ENCODE results near the gene NRXN3.

The NRXN3 gene

GRCh38 chr14:79254069-79254775 is 1084.0 kb downstream of the NRXN3 start:
- no peak for TF ChIP-seq CTCF (IDR thresholded peaks at IDR 0.05; ENCODE audit: extremely low read depth, insufficient read depth, missing control alignments)
- in situ Hi-C loops (cut with MboI; ENCODE audit: low pct_unique_long_range_greater_than_20kb, low sequenced_read_pairs, unreplicated experiment), result no loop called here
- DNase-seq (ENCODE audit: low spot score), result no peak

- DNase-seq (ENCODE audit: low spot score), result no peak
- TF ChIP-seq CTCF (IDR thresholded peaks at IDR 0.05; ENCODE audit: extremely low read depth, insufficient read depth, missing control alignments), result no peak
- in situ Hi-C loops (cut with MboI; ENCODE audit: low pct_unique_long_range_greater_than_20kb, low sequenced_read_pairs, unreplicated experiment), result no loop called here
Observed at GRCh38 chr14:79256380-79256779, 1086.2 kb downstream of the NRXN3 start.

- DNase-seq (ENCODE audit: low spot score), result no peak
- in situ Hi-C loops (cut with MboI; ENCODE audit: low pct_unique_long_range_greater_than_20kb, low sequenced_read_pairs, unreplicated experiment), result no loop called here
- no peak for TF ChIP-seq CTCF (IDR thresholded peaks at IDR 0.05; ENCODE audit: extremely low read depth, insufficient read depth, missing control alignments)
Observed at GRCh38 chr14:79260406-79260805, 1090.2 kb downstream of the NRXN3 start.

GRCh38 chr14:79265366-79265946 is 1095.3 kb downstream of the NRXN3 start:
- in situ Hi-C loops (cut with MboI; ENCODE audit: low pct_unique_long_range_greater_than_20kb, low sequenced_read_pairs, unreplicated experiment), result no loop called here
- DNase-seq (ENCODE audit: low spot score), result no peak
- TF ChIP-seq CTCF (IDR thresholded peaks at IDR 0.05; ENCODE audit: extremely low read depth, insufficient read depth, missing control alignments), result no peak

GRCh38 chr14:79270361-79270760 is 1100.2 kb downstream of the NRXN3 start:
- in situ Hi-C loops (cut with MboI; ENCODE audit: low pct_unique_long_range_greater_than_20kb, low sequenced_read_pairs, unreplicated experiment), result no loop called here
- DNase-seq (ENCODE audit: low spot score), result no peak
- TF ChIP-seq CTCF (IDR thresholded peaks at IDR 0.05; ENCODE audit: extremely low read depth, insufficient read depth, missing control alignments), result no peak

GRCh38 chr14:79271122-79271521 is 1100.9 kb downstream of the NRXN3 start:
- no peak for TF ChIP-seq CTCF (IDR thresholded peaks at IDR 0.05; ENCODE audit: extremely low read depth, insufficient read depth, missing control alignments)
- in situ Hi-C loops (cut with MboI; ENCODE audit: low pct_unique_long_range_greater_than_20kb, low sequenced_read_pairs, unreplicated experiment), result no loop called here
- no peak for DNase-seq (ENCODE audit: low spot score)
